ENCODE measurements around the gene PLCB2.

PLCB2 gene

GRCh38 chr15:40317580-40317979 is 9.8 kb upstream of the PLCB2 start:
- no peaks in the 10 kb centered on the region for H3K36me3 ChIP-seq (ENCODE audit: control insufficient read depth, insufficient read depth, low read length)
- H3K9ac ChIP-seq (ENCODE audit: low read length): no peak overlapping the region
- no peak overlapping the region for H3K56ac ChIP-seq (ENCODE audit: low read length)
- no peak overlapping the region for H2BK15ac ChIP-seq (replicated peaks; ENCODE audit: low read depth)
- no peak overlapping the region for H3K18ac ChIP-seq (ENCODE audit: low read length)
- no peak overlapping the region for H3K23ac ChIP-seq (ENCODE audit: low read length)
- no peak overlapping the region for H2BK120ac ChIP-seq (ENCODE audit: low read depth, low read length)
- H3K79me1 ChIP-seq (ENCODE audit: low read length): no peaks in the 10 kb centered on the region
- no peak overlapping the region for H2BK5ac ChIP-seq (ENCODE audit: low read length)
- no peak overlapping the region for H3K4me2 ChIP-seq (ENCODE audit: low read length)
- no peaks in the 10 kb centered on the region for H3K79me2 ChIP-seq (ENCODE audit: control insufficient read depth, insufficient read depth, low read length)
- no peak for DNase-seq
- no peak overlapping the region for H4K8ac ChIP-seq (ENCODE audit: low read depth, low read length)
- no CpG with 5 or more reads among the region's 4 CpGs for WGBS (ENCODE audit: extremely low coverage, insufficient coverage, low lambda C conversion rate)
- no peak overlapping the region for H3K27ac ChIP-seq (ENCODE audit: low read depth, low read length)
- no peak overlapping the region for H3K4ac ChIP-seq (ENCODE audit: low read depth, low read length)
- H3K4me3 ChIP-seq (ENCODE audit: low read length): no peak overlapping the region
- H4K5ac ChIP-seq (ENCODE audit: low read length): no peak overlapping the region
- H3K27me3 ChIP-seq (ENCODE audit: insufficient read depth, low read length, poor library complexity): no peaks in the 10 kb centered on the region
- no peak overlapping the region for H2AK5ac ChIP-seq (ENCODE audit: low read length)
- H3K4me1 ChIP-seq (ENCODE audit: control insufficient read depth, low read depth, low read length): peaks cover 3% of the 10 kb centered on the region

DNA sequence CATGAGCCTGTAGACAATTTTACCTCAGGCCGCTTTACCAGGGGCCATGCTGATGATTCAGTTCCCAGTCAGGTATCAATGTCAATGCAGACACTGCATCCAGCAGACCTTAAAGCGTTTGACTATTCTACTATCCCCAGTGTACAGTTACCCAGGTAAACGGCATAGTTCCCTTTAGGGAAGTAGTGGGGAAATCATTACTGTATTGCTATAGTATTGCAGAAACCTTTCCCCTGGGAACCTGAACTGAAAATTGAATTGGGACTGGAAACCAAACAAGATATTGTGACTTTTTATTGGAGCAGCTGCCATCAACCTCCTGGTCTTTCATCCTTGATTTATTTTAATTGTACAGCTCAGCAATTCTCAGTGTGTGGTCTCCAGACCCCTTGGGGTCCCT is 9.2 kb upstream of the PLCB2 start:
- H3K9ac ChIP-seq (ENCODE audit: low read length): no peak overlapping the region
- H3K23ac ChIP-seq (ENCODE audit: low read length): no peak overlapping the region
- H3K27me3 ChIP-seq (ENCODE audit: insufficient read depth, low read length, poor library complexity): no peaks in the 10 kb centered on the region
- no peak overlapping the region for H3K4ac ChIP-seq (ENCODE audit: low read depth, low read length)
- no peak overlapping the region for H2AK5ac ChIP-seq (ENCODE audit: low read length)
- no peaks in the 10 kb centered on the region for H3K79me1 ChIP-seq (ENCODE audit: low read length)
- H4K8ac ChIP-seq (ENCODE audit: low read depth, low read length): no peak overlapping the region
- no peak overlapping the region for H2BK120ac ChIP-seq (ENCODE audit: low read depth, low read length)
- H3K4me1 ChIP-seq (ENCODE audit: control insufficient read depth, low read depth, low read length): no peaks in the 10 kb centered on the region
- H3K27ac ChIP-seq (ENCODE audit: low read depth, low read length): no peak overlapping the region
- no peak overlapping the region for H3K18ac ChIP-seq (ENCODE audit: low read length)
- H3K36me3 ChIP-seq (ENCODE audit: control insufficient read depth, insufficient read depth, low read length): no peaks in the 10 kb centered on the region
- H2BK15ac ChIP-seq (replicated peaks; ENCODE audit: low read depth): no peak overlapping the region
- no peak overlapping the region for H3K4me2 ChIP-seq (ENCODE audit: low read length)
- no peak for DNase-seq
- no peak overlapping the region for H4K5ac ChIP-seq (ENCODE audit: low read length)
- H3K79me2 ChIP-seq (ENCODE audit: control insufficient read depth, insufficient read depth, low read length): no peaks in the 10 kb centered on the region
- H3K56ac ChIP-seq (ENCODE audit: low read length): no peak overlapping the region
- no peak overlapping the region for H3K4me3 ChIP-seq (ENCODE audit: low read length)
- no CpG with 5 or more reads among the region's 3 CpGs for WGBS (ENCODE audit: extremely low coverage, insufficient coverage, low lambda C conversion rate)
- no peak overlapping the region for H2BK5ac ChIP-seq (ENCODE audit: low read length)

DNA sequence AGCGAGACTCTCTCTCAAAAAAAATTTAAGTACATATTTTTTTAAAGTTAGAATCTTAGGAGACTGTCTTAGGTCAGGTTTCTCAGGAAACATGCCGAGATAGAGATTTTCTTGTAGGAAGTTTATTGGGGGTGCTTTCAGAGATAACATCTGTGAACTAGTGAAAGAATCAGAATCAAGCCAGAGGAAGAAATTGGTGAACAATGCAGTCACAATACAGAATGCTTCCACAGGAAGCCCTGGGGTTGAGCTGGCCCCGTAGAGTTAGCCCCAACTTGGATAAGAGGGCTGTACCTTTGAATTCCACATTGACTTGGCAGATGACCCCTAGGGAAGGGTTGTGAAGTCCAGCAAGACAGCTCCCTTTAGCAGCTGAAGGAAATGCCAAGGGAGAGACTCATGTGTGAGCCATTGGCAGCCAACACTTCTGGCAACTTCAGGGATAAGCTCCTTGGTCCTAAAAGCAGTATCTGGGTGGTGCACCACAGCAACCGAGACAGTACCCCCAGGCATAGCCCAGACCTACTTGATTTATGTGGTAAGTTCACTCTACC is 7.1 kb upstream of the PLCB2 start:
- no peak for DNase-seq
- Histone ChIP-seq H3K4me2 (ENCODE audit: low read length) (no peak overlapping the region), H3K27ac (ENCODE audit: low read depth, low read length) (no peak overlapping the region), H3K79me2 (ENCODE audit: control insufficient read depth, insufficient read depth, low read length) (no peaks in the 10 kb centered on the region), H3K4me3 (ENCODE audit: low read length) (no peak overlapping the region), H3K36me3 (ENCODE audit: control insufficient read depth, insufficient read depth, low read length) (no peaks in the 10 kb centered on the region), H3K4ac (ENCODE audit: low read depth, low read length) (no peak overlapping the region), H2BK15ac (replicated peaks; ENCODE audit: low read depth) (no peak overlapping the region), H3K27me3 (ENCODE audit: insufficient read depth, low read length, poor library complexity) (no peaks in the 10 kb centered on the region), H4K8ac (ENCODE audit: low read depth, low read length) (no peak overlapping the region), H2BK5ac (ENCODE audit: low read length) (no peak overlapping the region), H3K9ac (ENCODE audit: low read length) (no peak overlapping the region), H3K18ac (ENCODE audit: low read length) (no peak overlapping the region), H2AK5ac (ENCODE audit: low read length) (no peak overlapping the region), H4K5ac (ENCODE audit: low read length) (no peak overlapping the region), H3K23ac (ENCODE audit: low read length) (no peak overlapping the region), H2BK120ac (ENCODE audit: low read depth, low read length) (no peak overlapping the region), H3K79me1 (ENCODE audit: low read length) (no peaks in the 10 kb centered on the region), H3K4me1 (ENCODE audit: control insufficient read depth, low read depth, low read length) (no peaks in the 10 kb centered on the region), H3K56ac (ENCODE audit: low read length) (no peak overlapping the region)
- WGBS (ENCODE audit: extremely low coverage, insufficient coverage, low lambda C conversion rate): no CpG with 5 or more reads among the region's 4 CpGs

GRCh38 chr15:40313531-40314398 is 6.0 kb upstream of the PLCB2 start:
- no CpG with 5 or more reads among the region's 10 CpGs for WGBS (ENCODE audit: extremely low coverage, insufficient coverage, low lambda C conversion rate)
- H3K56ac ChIP-seq (ENCODE audit: low read length): no peak overlapping the region
- no peak overlapping the region for H2AK5ac ChIP-seq (ENCODE audit: low read length)
- no peaks in the 10 kb centered on the region for H3K27me3 ChIP-seq (ENCODE audit: insufficient read depth, low read length, poor library complexity)
- H3K23ac ChIP-seq (ENCODE audit: low read length): no peak overlapping the region
- no peaks in the 10 kb centered on the region for H3K79me1 ChIP-seq (ENCODE audit: low read length)
- no peak overlapping the region for H4K5ac ChIP-seq (ENCODE audit: low read length)
- no peak overlapping the region for H3K9ac ChIP-seq (ENCODE audit: low read length)
- no peak overlapping the region for H3K4me2 ChIP-seq (ENCODE audit: low read length)
- H3K4me3 ChIP-seq (ENCODE audit: low read length): no peak overlapping the region
- no peak overlapping the region for H2BK15ac ChIP-seq (replicated peaks; ENCODE audit: low read depth)
- H3K18ac ChIP-seq (ENCODE audit: low read length): no peak overlapping the region
- no peak overlapping the region for H3K27ac ChIP-seq (ENCODE audit: low read depth, low read length)
- H3K4ac ChIP-seq (ENCODE audit: low read depth, low read length): no peak overlapping the region
- H4K8ac ChIP-seq (ENCODE audit: low read depth, low read length): no peak overlapping the region
- no peak overlapping the region for H2BK5ac ChIP-seq (ENCODE audit: low read length)
- H2BK120ac ChIP-seq (ENCODE audit: low read depth, low read length): no peak overlapping the region
- H3K79me2 ChIP-seq (ENCODE audit: control insufficient read depth, insufficient read depth, low read length): no peaks in the 10 kb centered on the region
- no peaks in the 10 kb centered on the region for H3K36me3 ChIP-seq (ENCODE audit: control insufficient read depth, insufficient read depth, low read length)
- DNase-seq: no peak
- H3K4me1 ChIP-seq (ENCODE audit: control insufficient read depth, low read depth, low read length): peaks cover under 1% of the 10 kb centered on the region

- Histone ChIP-seq H2BK5ac (ENCODE audit: low read length) (no peak overlapping the region), H4K5ac (ENCODE audit: low read length) (no peak overlapping the region), H3K79me1 (ENCODE audit: low read length) (no peaks in the 10 kb centered on the region), H3K27ac (ENCODE audit: low read depth, low read length) (no peak overlapping the region), H3K4me2 (ENCODE audit: low read length) (no peak overlapping the region), H3K9ac (ENCODE audit: low read length) (no peak overlapping the region), H3K23ac (ENCODE audit: low read length) (no peak overlapping the region), H3K27me3 (ENCODE audit: insufficient read depth, low read length, poor library complexity) (no peaks in the 10 kb centered on the region), H3K36me3 (ENCODE audit: control insufficient read depth, insufficient read depth, low read length) (no peaks in the 10 kb centered on the region), H4K8ac (ENCODE audit: low read depth, low read length) (no peak overlapping the region), H2BK15ac (replicated peaks; ENCODE audit: low read depth) (no peak overlapping the region), H3K4me3 (ENCODE audit: low read length) (no peak overlapping the region), H3K4me1 (ENCODE audit: control insufficient read depth, low read depth, low read length) (peaks cover 5% of the 10 kb centered on the region), H2BK120ac (ENCODE audit: low read depth, low read length) (no peak overlapping the region), H3K79me2 (ENCODE audit: control insufficient read depth, insufficient read depth, low read length) (no peaks in the 10 kb centered on the region), H3K4ac (ENCODE audit: low read depth, low read length) (no peak overlapping the region), H2AK5ac (ENCODE audit: low read length) (no peak overlapping the region), H3K18ac (ENCODE audit: low read length) (no peak overlapping the region), H3K56ac (ENCODE audit: low read length) (no peak overlapping the region)
- DNase-seq: no peak
- no CpG with 5 or more reads among the region's 10 CpGs for WGBS (ENCODE audit: extremely low coverage, insufficient coverage, low lambda C conversion rate)
These were observed 4.8 kb upstream of the PLCB2 start for GRCh38 chr15:40312370-40313158.
